ENCODE data around the gene CD36. TPM values are rescaled to one million over a fixed set of nuclear protein-coding genes. Genes with fewer than 3 reads are reported as not detected.

The CD36 gene
- total RNA-seq, 2 experiments from 2014 or later: not detected

DNA sequence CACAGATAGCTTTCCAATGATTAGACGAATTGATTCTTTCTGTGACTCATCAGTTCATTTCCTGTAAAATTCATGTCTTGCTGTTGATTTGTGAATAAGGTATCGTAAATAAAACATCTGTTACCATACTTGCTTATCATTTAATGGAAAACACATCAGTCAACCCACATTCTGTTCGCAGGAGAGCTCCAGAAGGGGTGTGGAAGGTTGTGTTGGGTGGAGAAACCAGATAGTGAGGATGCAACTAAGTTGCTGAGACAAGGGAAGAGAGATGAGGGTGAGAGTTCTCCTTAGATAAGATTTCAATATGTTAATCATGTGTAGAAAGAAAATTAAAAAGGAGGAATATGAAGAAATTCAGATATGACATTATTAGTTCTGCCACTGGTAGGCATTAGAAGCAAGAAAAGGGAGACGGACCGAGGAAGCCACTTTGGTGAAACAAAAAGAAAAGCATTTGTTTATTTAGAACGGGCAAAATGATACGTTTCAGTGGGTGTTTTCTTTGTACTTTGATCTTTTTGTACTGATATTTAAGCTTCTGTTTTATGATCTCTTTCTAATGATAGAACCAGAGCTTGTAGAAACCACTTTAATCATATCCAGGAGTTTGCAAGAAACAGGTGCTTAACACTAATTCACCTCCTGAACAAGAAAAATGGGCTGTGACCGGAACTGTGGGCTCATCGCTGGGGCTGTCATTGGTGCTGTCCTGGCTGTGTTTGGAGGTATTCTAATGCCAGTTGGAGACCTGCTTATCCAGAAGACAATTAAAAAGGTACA is 7.8 kb downstream of the CD36 start:
- CTCF ChIA-PET: no interaction called here
- intact Hi-C loops (cut with micrococcal nuclease): no loop called here
- peaks cover 2% of the 10 kb centered on the region for H3K27me3 Mint-ChIP-seq (ENCODE audit: low read depth)
- no peaks in the 10 kb centered on the region for H3K4me1 Mint-ChIP-seq (ENCODE audit: low read depth)
- no peak for DNase-seq
- no peak overlapping the region for H3K27ac Mint-ChIP-seq
- H3K4me3 Mint-ChIP-seq: no peak overlapping the region
- H3K9me3 Mint-ChIP-seq: no peaks in the 10 kb centered on the region
- H3K36me3 Mint-ChIP-seq (ENCODE audit: low read depth): no peaks in the 10 kb centered on the region

GRCh38 chr7:80647436-80647835 is 9.0 kb downstream of the CD36 start:
- no peaks in the 10 kb centered on the region for H3K9me3 Mint-ChIP-seq
- no peak overlapping the region for H3K27ac Mint-ChIP-seq
- CTCF ChIA-PET: no interaction called here
- peaks cover 2% of the 10 kb centered on the region for H3K27me3 Mint-ChIP-seq (ENCODE audit: low read depth)
- no peaks in the 10 kb centered on the region for H3K4me1 Mint-ChIP-seq (ENCODE audit: low read depth)
- DNase-seq: no peak
- no peak overlapping the region for H3K4me3 Mint-ChIP-seq
- intact Hi-C loops (cut with micrococcal nuclease): no loop called here
- H3K36me3 Mint-ChIP-seq (ENCODE audit: low read depth): no peaks in the 10 kb centered on the region

GRCh38 chr7:80648031-80648600 is 9.7 kb downstream of the CD36 start:
- H3K4me1 Mint-ChIP-seq (ENCODE audit: low read depth): no peaks in the 10 kb centered on the region
- intact Hi-C loops (cut with micrococcal nuclease): no loop called here
- no peaks in the 10 kb centered on the region for H3K9me3 Mint-ChIP-seq
- no peak overlapping the region for H3K27ac Mint-ChIP-seq
- DNase-seq: no peak
- no peak overlapping the region for H3K4me3 Mint-ChIP-seq
- H3K27me3 Mint-ChIP-seq (ENCODE audit: low read depth): no peaks in the 10 kb centered on the region
- no peaks in the 10 kb centered on the region for H3K36me3 Mint-ChIP-seq (ENCODE audit: low read depth)
- CTCF ChIA-PET: interaction anchor here (0.6 kb wide), 1 partner anchor 1305 kb away, joined by 4 read pairs; no protein-coding TSS in a partner anchor

DNA sequence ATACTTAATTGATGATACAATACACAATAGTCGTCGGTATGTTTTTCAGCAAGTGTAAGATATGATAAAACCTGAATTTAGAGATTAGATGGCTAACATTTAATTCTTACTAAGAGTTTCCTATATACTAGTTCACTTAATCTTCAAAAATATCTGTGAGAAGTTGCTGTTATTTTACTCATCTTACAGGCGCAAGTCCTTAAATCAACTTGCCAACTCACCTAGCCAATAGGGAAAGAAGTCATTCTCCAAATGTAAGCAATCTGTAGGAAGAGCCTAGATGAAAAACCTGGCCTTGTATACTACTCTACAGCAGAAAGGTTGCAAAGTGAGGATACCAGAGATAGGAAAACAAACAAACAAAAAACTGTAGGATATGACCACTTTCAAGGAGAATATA is 10.6 kb downstream of the CD36 start:
- Mint-ChIP-seq H3K4me3 (no peak overlapping the region), H3K9me3 (no peaks in the 10 kb centered on the region), H3K27ac (no peak overlapping the region), H3K36me3 (ENCODE audit: low read depth) (no peaks in the 10 kb centered on the region), H3K27me3 (ENCODE audit: low read depth) (no peaks in the 10 kb centered on the region), H3K4me1 (ENCODE audit: low read depth) (no peaks in the 10 kb centered on the region)
- CTCF ChIA-PET: no interaction called here
- no peak for DNase-seq
- intact Hi-C loops (cut with micrococcal nuclease): no loop called here

- Mint-ChIP-seq H3K36me3 (ENCODE audit: low read depth) (no peaks in the 10 kb centered on the region), H3K9me3 (no peaks in the 10 kb centered on the region), H3K4me3 (no peak overlapping the region), H3K27ac (no peak overlapping the region), H3K27me3 (ENCODE audit: low read depth) (no peaks in the 10 kb centered on the region), H3K4me1 (ENCODE audit: low read depth) (no peaks in the 10 kb centered on the region)
- DNase-seq: no peak
- CTCF ChIA-PET: interaction anchor here (1.0 kb wide), 1 partner anchor 13 kb away, joined by 4 read pairs; no protein-coding TSS in a partner anchor
- intact Hi-C loops (cut with micrococcal nuclease): loop anchor here (10.0 kb wide), 2 partner anchors 195 to 515 kb away; partner anchors contain the start of gene GNAI1
Measured at GRCh38 chr7:80650030-80650429, 11.6 kb downstream of the CD36 start.

DNA sequence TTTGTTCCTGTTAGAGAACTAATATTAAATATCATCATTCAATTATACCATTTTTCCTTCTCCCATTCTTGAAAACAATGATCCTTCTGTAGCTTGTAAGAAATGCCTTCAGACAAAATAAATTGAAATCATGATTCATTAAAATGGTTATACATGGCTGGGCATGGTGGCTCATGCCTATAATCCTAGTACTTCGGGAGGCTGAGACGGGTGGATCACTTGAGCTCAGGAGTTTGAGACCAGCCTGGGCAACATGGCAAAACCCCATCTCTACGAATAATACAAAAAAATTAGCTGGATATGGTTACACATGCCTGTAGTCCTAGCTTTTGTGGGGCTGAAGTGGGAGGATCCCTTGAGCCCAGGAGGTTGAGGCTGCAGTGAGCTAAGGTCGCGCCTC is 13.0 kb downstream of the CD36 start:
- Mint-ChIP-seq H3K36me3 (ENCODE audit: low read depth) (no peaks in the 10 kb centered on the region), H3K27me3 (ENCODE audit: low read depth) (no peaks in the 10 kb centered on the region), H3K27ac (no peak overlapping the region), H3K9me3 (no peaks in the 10 kb centered on the region), H3K4me1 (ENCODE audit: low read depth) (no peaks in the 10 kb centered on the region), H3K4me3 (no peak overlapping the region)
- DNase-seq: no peak
- CTCF ChIA-PET: no interaction called here
- intact Hi-C loops (cut with micrococcal nuclease): loop anchor here (10.0 kb wide), 2 partner anchors 197 to 517 kb away; partner anchors contain the start of gene GNAI1

- no peaks in the 10 kb centered on the region for H3K36me3 Mint-ChIP-seq (ENCODE audit: low read depth)
- no peak overlapping the region for H3K4me3 Mint-ChIP-seq
- no peak for DNase-seq
- H3K9me3 Mint-ChIP-seq: no peaks in the 10 kb centered on the region
- no peaks in the 10 kb centered on the region for H3K27me3 Mint-ChIP-seq (ENCODE audit: low read depth)
- no peaks in the 10 kb centered on the region for H3K4me1 Mint-ChIP-seq (ENCODE audit: low read depth)
- no peak overlapping the region for H3K27ac Mint-ChIP-seq
- intact Hi-C loops (cut with micrococcal nuclease): loop anchor here (10.0 kb wide), 2 partner anchors 198 to 518 kb away; partner anchors contain the start of gene GNAI1
- CTCF ChIA-PET: no interaction called here
Measured at GRCh38 chr7:80653244-80653643, 14.8 kb downstream of the CD36 start.

DNA sequence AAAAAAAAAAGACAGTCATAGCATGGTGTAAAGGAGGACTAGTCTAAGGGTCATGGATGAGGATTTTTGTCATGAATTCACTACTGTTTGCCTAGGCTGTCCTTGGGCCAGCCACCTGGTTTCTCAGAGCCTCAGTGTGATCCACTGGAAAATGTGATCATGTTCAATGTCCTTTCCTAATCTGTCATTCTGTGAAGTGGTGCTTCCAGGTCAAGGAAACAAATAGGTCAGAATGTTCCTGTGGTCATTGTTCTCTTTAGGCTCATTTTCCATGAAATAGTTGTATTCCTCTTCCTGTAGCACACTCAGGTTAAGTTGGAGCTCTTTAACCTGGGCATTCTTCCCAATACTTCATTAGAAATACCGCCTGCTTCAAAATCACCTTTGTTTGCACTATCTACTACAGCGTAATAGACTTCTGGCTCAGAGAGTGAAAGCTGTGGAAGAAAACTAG is 16.5 kb downstream of the CD36 start:
- Mint-ChIP-seq H3K9me3 (no peaks in the 10 kb centered on the region), H3K27me3 (ENCODE audit: low read depth) (no peaks in the 10 kb centered on the region), H3K36me3 (ENCODE audit: low read depth) (no peaks in the 10 kb centered on the region), H3K4me3 (no peak overlapping the region), H3K4me1 (ENCODE audit: low read depth) (no peaks in the 10 kb centered on the region), H3K27ac (no peak overlapping the region)
- DNase-seq: no peak
- intact Hi-C loops (cut with micrococcal nuclease): loop anchor here (10.0 kb wide), 2 partner anchors 200 to 520 kb away; partner anchors contain the start of gene GNAI1
- CTCF ChIA-PET: no interaction called here

GRCh38 chr7:80656029-80656428 is 17.6 kb downstream of the CD36 start:
- DNase-seq: no peak
- Mint-ChIP-seq H3K27ac (no peak overlapping the region), H3K4me1 (ENCODE audit: low read depth) (no peaks in the 10 kb centered on the region), H3K36me3 (ENCODE audit: low read depth) (no peaks in the 10 kb centered on the region), H3K4me3 (no peak overlapping the region), H3K27me3 (ENCODE audit: low read depth) (no peaks in the 10 kb centered on the region), H3K9me3 (no peaks in the 10 kb centered on the region)
- intact Hi-C loops (cut with micrococcal nuclease): loop anchor here (10.0 kb wide), 2 partner anchors 201 to 521 kb away; partner anchors contain the start of gene GNAI1
- CTCF ChIA-PET: interaction anchor here (0.6 kb wide), 1 partner anchor 682 kb away, joined by 3 read pairs; no protein-coding TSS in a partner anchor

DNA sequence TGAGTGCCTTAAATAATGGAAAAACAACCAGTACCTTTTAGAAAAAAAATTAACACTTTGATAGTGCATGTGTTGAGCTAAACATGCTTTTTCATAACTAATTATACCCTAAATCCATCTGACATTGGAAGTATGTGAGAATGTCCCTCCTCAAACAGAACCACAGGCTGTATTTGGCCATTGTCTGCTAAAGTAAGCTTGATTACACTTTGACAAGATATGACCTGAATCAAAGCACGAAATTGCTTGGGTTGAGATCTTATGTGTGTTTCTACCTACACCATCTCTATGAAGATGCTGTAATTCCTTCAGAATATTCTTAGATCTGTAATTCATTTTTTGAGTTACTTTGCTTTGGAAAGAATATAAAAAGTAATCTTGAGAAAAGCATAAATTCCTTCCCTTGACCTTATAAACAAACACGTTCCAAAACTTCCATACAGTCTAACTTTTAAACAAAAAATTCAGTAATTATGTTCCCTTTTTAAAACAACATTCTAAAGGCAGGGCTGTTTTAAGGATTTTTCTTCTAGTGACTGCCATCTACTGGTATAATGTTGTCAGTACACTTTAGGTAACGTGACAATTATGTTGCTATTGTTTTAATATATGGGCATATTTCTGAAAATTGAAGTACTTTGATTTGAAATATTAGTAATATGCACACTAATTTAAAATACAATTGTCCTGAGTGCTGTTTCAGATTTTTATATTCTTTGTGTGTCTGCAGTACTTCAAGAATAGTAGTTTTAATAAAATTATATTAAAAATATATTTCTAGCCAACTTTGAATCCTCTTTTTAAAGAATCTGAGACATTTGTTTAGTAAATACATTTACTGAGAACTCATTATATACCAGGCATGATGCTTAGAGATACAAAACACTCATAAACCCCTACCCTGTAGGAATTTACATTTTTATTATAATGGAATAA is 20.9 kb downstream of the CD36 start:
- H3K4me3 Mint-ChIP-seq: no peak overlapping the region
- no peak for DNase-seq
- intact Hi-C loops (cut with micrococcal nuclease): loop anchor here (1.0 to 10.0 kb wide), 5 partner anchors 205 to 599 kb away; partner anchors contain the start of gene GNAI1
- no peaks in the 10 kb centered on the region for H3K27me3 Mint-ChIP-seq (ENCODE audit: low read depth)
- H3K4me1 Mint-ChIP-seq (ENCODE audit: low read depth): no peaks in the 10 kb centered on the region
- H3K36me3 Mint-ChIP-seq (ENCODE audit: low read depth): no peaks in the 10 kb centered on the region
- no peak overlapping the region for H3K27ac Mint-ChIP-seq
- CTCF ChIA-PET: interaction anchor here (0.6 to 1.6 kb wide), 3 partner anchors 59 to 599 kb away, joined by 3 to 7 read pairs (median 5); no protein-coding TSS in a partner anchor
- H3K9me3 Mint-ChIP-seq: no peaks in the 10 kb centered on the region

- intact Hi-C loops (cut with micrococcal nuclease): no loop called here
- CTCF ChIA-PET: no interaction called here
- H3K27ac Mint-ChIP-seq: no peak overlapping the region
- H3K4me3 Mint-ChIP-seq: no peak overlapping the region
- H3K9me3 Mint-ChIP-seq: no peaks in the 10 kb centered on the region
- no peak for DNase-seq
- no peaks in the 10 kb centered on the region for H3K36me3 Mint-ChIP-seq (ENCODE audit: low read depth)
- no peaks in the 10 kb centered on the region for H3K4me1 Mint-ChIP-seq (ENCODE audit: low read depth)
- H3K27me3 Mint-ChIP-seq (ENCODE audit: low read depth): no peaks in the 10 kb centered on the region
Measured at GRCh38 chr7:80660939-80661338, 22.5 kb downstream of the CD36 start.

GRCh38 chr7:80661729-80662128 is 23.3 kb downstream of the CD36 start:
- no peaks in the 10 kb centered on the region for H3K4me1 Mint-ChIP-seq (ENCODE audit: low read depth)
- no peaks in the 10 kb centered on the region for H3K27me3 Mint-ChIP-seq (ENCODE audit: low read depth)
- intact Hi-C loops (cut with micrococcal nuclease): no loop called here
- CTCF ChIA-PET: interaction anchor here (0.6 to 1.9 kb wide), 5 partner anchors 11 to 602 kb away, joined by 3 to 4 read pairs (median 3); no protein-coding TSS in a partner anchor
- H3K9me3 Mint-ChIP-seq: no peaks in the 10 kb centered on the region
- no peak for DNase-seq
- no peaks in the 10 kb centered on the region for H3K36me3 Mint-ChIP-seq (ENCODE audit: low read depth)
- no peak overlapping the region for H3K4me3 Mint-ChIP-seq
- no peak overlapping the region for H3K27ac Mint-ChIP-seq
